Measurements from ENCODE around the gene VAMP2.
A peak's percentile ranks its signal among the peaks of the same experiment; 100 is the strongest.

The VAMP2 gene

DNA sequence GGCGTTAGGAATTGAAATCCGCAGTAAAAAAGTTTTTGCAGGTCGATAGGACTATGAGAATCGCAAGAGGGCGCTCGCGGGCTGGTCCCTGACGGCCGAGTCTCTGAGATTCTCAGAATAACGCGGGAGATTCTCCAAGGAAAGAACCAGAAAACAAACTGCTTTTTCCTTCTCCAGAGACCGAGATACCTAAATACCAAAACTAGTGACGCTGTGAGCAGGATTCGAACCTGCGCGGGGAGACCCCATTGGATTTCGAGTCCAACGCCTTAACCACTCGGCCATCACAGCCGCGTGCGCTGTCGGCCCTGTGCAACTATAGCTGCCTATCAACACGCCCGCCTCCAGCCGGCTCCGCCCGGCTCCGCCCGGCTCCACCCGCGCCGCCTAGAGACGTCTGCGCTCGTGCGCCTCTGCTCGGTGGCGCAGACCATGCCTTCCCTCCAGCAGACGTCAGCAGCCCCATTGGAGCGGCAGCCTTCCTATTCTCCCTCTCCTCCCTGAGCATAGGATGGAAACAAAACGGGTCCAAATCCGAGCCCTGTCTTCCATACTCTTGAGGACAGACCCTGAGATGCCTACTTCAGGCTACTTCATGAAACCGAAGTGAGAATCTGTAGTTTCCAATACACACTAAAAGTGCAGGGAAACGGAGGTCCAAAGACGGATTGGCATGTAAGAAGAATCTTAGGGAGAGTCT, 23.9 kb downstream of the VAMP2 start (continued):
- peak; percentile 69 for TF ChIP-seq ZNF692 (tag by site-specific recombination; IDR thresholded peaks at IDR 0.05)
- no peak; the same call in 1 of the 2 replicates for TF ChIP-seq WT1 (tag by site-specific recombination; IDR thresholded peaks at IDR 0.05)
- peak; percentile 56; the same call in 1 of the 2 replicates for TF ChIP-seq KLF9 (tag by site-specific recombination; IDR thresholded peaks at IDR 0.05; ENCODE audit: low read depth)
- TF ChIP-seq ZBTB7A (tag by site-specific recombination; IDR thresholded peaks at IDR 0.05; ENCODE audit: low read depth): peak; percentile 96; the same call in 1 of the 2 replicates
- TF ChIP-seq, protein P1, sequence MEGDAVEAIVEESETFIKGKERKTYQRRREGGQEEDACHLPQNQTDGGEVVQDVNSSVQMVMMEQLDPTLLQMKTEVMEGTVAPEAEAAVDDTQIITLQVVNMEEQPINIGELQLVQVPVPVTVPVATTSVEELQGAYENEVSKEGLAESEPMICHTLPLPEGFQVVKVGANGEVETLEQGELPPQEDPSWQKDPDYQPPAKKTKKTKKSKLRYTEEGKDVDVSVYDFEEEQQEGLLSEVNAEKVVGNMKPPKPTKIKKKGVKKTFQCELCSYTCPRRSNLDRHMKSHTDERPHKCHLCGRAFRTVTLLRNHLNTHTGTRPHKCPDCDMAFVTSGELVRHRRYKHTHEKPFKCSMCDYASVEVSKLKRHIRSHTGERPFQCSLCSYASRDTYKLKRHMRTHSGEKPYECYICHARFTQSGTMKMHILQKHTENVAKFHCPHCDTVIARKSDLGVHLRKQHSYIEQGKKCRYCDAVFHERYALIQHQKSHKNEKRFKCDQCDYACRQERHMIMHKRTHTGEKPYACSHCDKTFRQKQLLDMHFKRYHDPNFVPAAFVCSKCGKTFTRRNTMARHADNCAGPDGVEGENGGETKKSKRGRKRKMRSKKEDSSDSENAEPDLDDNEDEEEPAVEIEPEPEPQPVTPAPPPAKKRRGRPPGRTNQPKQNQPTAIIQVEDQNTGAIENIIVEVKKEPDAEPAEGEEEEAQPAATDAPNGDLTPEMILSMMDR (tag by site-specific recombination; IDR thresholded peaks at IDR 0.05): peak; percentile 92
- TF ChIP-seq ZNF660 (tag by site-specific recombination; IDR thresholded peaks at IDR 0.05): peak; percentile 97
- TF ChIP-seq ZBTB17 (tag by site-specific recombination; IDR thresholded peaks at IDR 0.05): peak; percentile 98
- TF ChIP-seq ZNF248 (tag by site-specific recombination; IDR thresholded peaks at IDR 0.05): no peak
- TF ChIP-seq ZNF449 (tag by site-specific recombination; IDR thresholded peaks at IDR 0.05): peak; percentile 54; the same call in 1 of the 2 replicates
- peak; percentile 60 for TF ChIP-seq PRDM10 (tag by site-specific recombination; IDR thresholded peaks at IDR 0.05)
- peak; percentile 68 for TF ChIP-seq ZNF843 (tag by site-specific recombination; IDR thresholded peaks at IDR 0.05)
- TF ChIP-seq TRIM28 (IDR thresholded peaks at IDR 0.05; ENCODE audit: borderline replicate concordance, low read length): peak; percentile 13
- TF ChIP-seq, protein P2, sequence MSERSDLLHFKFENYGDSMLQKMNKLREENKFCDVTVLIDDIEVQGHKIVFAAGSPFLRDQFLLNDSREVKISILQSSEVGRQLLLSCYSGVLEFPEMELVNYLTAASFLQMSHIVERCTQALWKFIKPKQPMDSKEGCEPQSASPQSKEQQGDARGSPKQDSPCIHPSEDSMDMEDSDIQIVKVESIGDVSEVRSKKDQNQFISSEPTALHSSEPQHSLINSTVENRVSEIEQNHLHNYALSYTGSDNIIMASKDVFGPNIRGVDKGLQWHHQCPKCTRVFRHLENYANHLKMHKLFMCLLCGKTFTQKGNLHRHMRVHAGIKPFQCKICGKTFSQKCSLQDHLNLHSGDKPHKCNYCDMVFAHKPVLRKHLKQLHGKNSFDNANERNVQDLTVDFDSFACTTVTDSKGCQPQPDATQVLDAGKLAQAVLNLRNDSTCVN (tag by site-specific recombination; optimal IDR thresholded peaks at IDR 0.05): peak; percentile 66
- TF ChIP-seq ZBTB21 (tag by site-specific recombination; IDR thresholded peaks at IDR 0.05): 0 out of 2 replicates have a peak, but pooled peaks have one; percentile 59
- TF ChIP-seq ZNF48 (tag by site-specific recombination; IDR thresholded peaks at IDR 0.05): no peak
- peak; percentile 55; the same call in 1 of the 2 replicates for TF ChIP-seq TSHZ1 (tag by site-specific recombination; IDR thresholded peaks at IDR 0.05; ENCODE audit: borderline replicate concordance)
- peak; percentile 69 for TF ChIP-seq ZXDB (tag by site-specific recombination; IDR thresholded peaks at IDR 0.05)
- TF ChIP-seq ZNF580 (tag by site-specific recombination; IDR thresholded peaks at IDR 0.05): no peak; the same call in 1 of the 2 replicates
- peak; percentile 76 for TF ChIP-seq EGR2 (tag by site-specific recombination; IDR thresholded peaks at IDR 0.05; ENCODE audit: low read depth)
- TF ChIP-seq KLF7 (tag by site-specific recombination; IDR thresholded peaks at IDR 0.05; ENCODE audit: borderline replicate concordance): peak; percentile 99
- TF ChIP-seq YY1 (tag by site-specific recombination; IDR thresholded peaks at IDR 0.05): peak; percentile 68
- peak; percentile 84 for TF ChIP-seq ZNF184 (tag by site-specific recombination; IDR thresholded peaks at IDR 0.05)
- TF ChIP-seq GLIS2 (tag by site-specific recombination; IDR thresholded peaks at IDR 0.05): 0 out of 2 replicates have a peak, but pooled peaks have one; percentile 23
- TF ChIP-seq ZNF433 (tag by site-specific recombination; IDR thresholded peaks at IDR 0.05; ENCODE audit: low read depth): no peak
- peak; percentile 90 for TF ChIP-seq KLF16 (tag by site-specific recombination; IDR thresholded peaks at IDR 0.05)
- TF ChIP-seq ZNF174 (tag by site-specific recombination; IDR thresholded peaks at IDR 0.05): no peak

All from HEK293 (cell line).